HepG2 (cell line): Measurements from ENCODE around the gene FAM193A. TPM values are rescaled to one million over a fixed set of nuclear protein-coding genes. Genes with fewer than 3 reads are reported as not detected.

Experiments
- ATAC-seq: fragments of 200-7000 bp; cut with Tn5 transposase; 3 replicates; pipeline ENCODE4 v1.9.1; 2020; ENCODE audit warnings: mild to moderate bottlenecking, moderate library complexity
- BruUV-seq: library from RNA; stranded (reverse); fragments of 400-500 nt; replicated peaks from 2 replicates; lab custom pipeline; 2021; lab: Mats Ljungman, UMichigan
- CTCF ChIA-PET: fragments of 300-600 bp; formaldehyde crosslinking; extraction: SDS; loops from one replicate; lab custom pipeline; 2021; ENCODE audit warnings: low total read pairs, inconsistent platforms, low intra/inter-chr PET ratio; lab: Yijun Ruan, JAX
- POLR2A ChIA-PET: fragments of 350-600 bp; sonication (Branson Sonifier 250); formaldehyde crosslinking; loops from one replicate; lab custom pipeline; 2020; ENCODE audit warnings: antibody characterized with exemption, inconsistent platforms; lab: Yijun Ruan, JAX
- DNase-seq: peaks from one replicate; pipeline ENCODE4 v3.0.0-alpha.2; 2015; ENCODE audit warnings: low spot score
- FAIRE-seq: peaks from 3 replicates; lab custom pipeline; 2011; peaks lifted over from hg19 to GRCh38; lab: Jason Lieb, UNC
- H2AFZ ChIP-seq: one replicate; pipeline ENCODE4 v1.6.1; 2011; ENCODE audit warnings: low read length, inconsistent platforms
- H3K27ac ChIP-seq: fragments of 300-600 bp; 3 replicates; pipeline ENCODE4 v1.8.0; 2011; ENCODE audit warnings: mixed run types, mild to moderate bottlenecking, mixed read lengths, low read length, inconsistent platforms; ENCODE audit not compliant: insufficient read depth; ENCODE audit errors: extremely low read length
- H3K27me3 ChIP-seq, 2 experiments: fragments of 200-600 bp in 1 of 2; 2 replicates in 1 of 2; 3 replicates in 1 of 2; pipeline versions ENCODE4 v1.6.0 to v1.8.0; 2011; ENCODE audit warnings: low read length in 2 of 2, mild to moderate bottlenecking in 2 of 2, moderate library complexity in 2 of 2, inconsistent platforms in 1 of 2; ENCODE audit not compliant: insufficient read depth in 2 of 2, control insufficient read depth in 1 of 2
- H3K36me3 ChIP-seq, 2 experiments: fragments of 200-600 bp in 1 of 2; replicated peaks in 1 of 2; 2 replicates in 1 of 2; 3 replicates in 1 of 2; pipeline versions ENCODE4 v1.5.1 to v1.8.0; 2011; ENCODE audit warnings: low read length in 2 of 2, inconsistent platforms in 1 of 2; ENCODE audit not compliant: insufficient read depth in 2 of 2, control insufficient read depth in 1 of 2
- H3K4me1 ChIP-seq: 2 replicates; pipeline ENCODE4 v1.5.1; 2012; ENCODE audit warnings: low read length, inconsistent platforms; ENCODE audit not compliant: insufficient read depth
- H3K4me2 ChIP-seq: 2 replicates; pipeline ENCODE4 v1.6.0; 2011; ENCODE audit warnings: low read depth, low read length, inconsistent platforms
- H3K4me3 ChIP-seq, 3 experiments: fragments of 200-600 bp in 1 of 3; sonication (generic), shearing (Covaris generic) in 1 of 3; replicated peaks in 1 of 3; 2 replicates each; pipeline ENCODE4 v1.5.1; 2011 to 2016; ENCODE audit warnings: low read length in 3 of 3, inconsistent platforms in 2 of 3, low read depth in 2 of 3, mild to moderate bottlenecking in 2 of 3, control low read depth in 1 of 3, mixed read lengths in 1 of 3; ENCODE audit not compliant: insufficient read depth in 1 of 3
- H3K79me2 ChIP-seq: one replicate; pipeline ENCODE4 v1.6.1; 2011; ENCODE audit warnings: low read length, inconsistent platforms; ENCODE audit not compliant: insufficient read depth
- H3K9ac ChIP-seq: 2 replicates; pipeline ENCODE4 v1.6.0; 2011; ENCODE audit warnings: mild to moderate bottlenecking, low read depth, low read length, inconsistent platforms; ENCODE audit not compliant: insufficient read depth
- H3K9me3 ChIP-seq: 2 replicates; pipeline ENCODE4 v1.5.1; 2012; ENCODE audit warnings: mild to moderate bottlenecking, low read length
- H4K20me1 ChIP-seq: 2 replicates; pipeline ENCODE4 v1.6.0; 2011; ENCODE audit warnings: inconsistent platforms, mild to moderate bottlenecking, low read length, moderate library complexity; ENCODE audit not compliant: insufficient read depth
- CCDC6 ChIP-seq: sonication (generic); formaldehyde crosslinking; IDR thresholded peaks from 2 replicates; pipeline ENCODE4 v1.8.1; 2022; ENCODE audit warnings: mild to moderate bottlenecking, missing genetic modification reagents, moderate library complexity
- XRCC5 ChIP-seq: fragments of 200-400 bp; formaldehyde crosslinking; optimal IDR thresholded peaks from 2 replicates; pipeline ENCODE3; 2017; ENCODE audit warnings: mild to moderate bottlenecking, low read length
- ZBTB21 ChIP-seq: sonication (generic); formaldehyde crosslinking; IDR thresholded peaks from 2 replicates; pipeline ENCODE4 v1.4.0; 2020; ENCODE audit warnings: missing genetic modification reagents
- ZNF121 ChIP-seq: sonication (generic); formaldehyde crosslinking; IDR thresholded peaks from 2 replicates; pipeline ENCODE4 v1.5.0; 2020; ENCODE audit warnings: mild to moderate bottlenecking, missing genetic modification reagents
- ZNF180 ChIP-seq: sonication (generic); formaldehyde crosslinking; IDR thresholded peaks from 2 replicates; pipeline ENCODE4 v1.4.0; 2020; ENCODE audit warnings: low read depth, missing genetic modification reagents, borderline replicate concordance
- ZNF331 ChIP-seq: sonication (generic); formaldehyde crosslinking; IDR thresholded peaks from 2 replicates; pipeline ENCODE4 v1.4.0; 2020; ENCODE audit warnings: missing genetic modification reagents
- ZNF672 ChIP-seq: sonication (generic); formaldehyde crosslinking; IDR thresholded peaks from 2 replicates; pipeline ENCODE4 v1.8.1; 2022; ENCODE audit warnings: missing genetic modification reagents
- WGBS: methylation state at CpG from one replicate; pipeline ENCODE4 v1.1.6; 2017; ENCODE audit warnings: low lambda C conversion rate; 5-methylcytosine and 5-hydroxymethylcytosine counted together
- in situ Hi-C: cut with HindIII; loops from 2 replicates; pipeline ENCODE4 v1.10.0; 2017; ENCODE audit warnings: low pct_unique_long_range_greater_than_20kb; ENCODE audit not compliant: extremely low pct_ligation_motif_present
- intact Hi-C: fragments of 100-400 bp; cut with micrococcal nuclease; formaldehyde crosslinking; loops from one replicate; pipeline ENCODE4 v1.10.0; 2022; ENCODE audit not compliant: unreplicated experiment
- polyA plus RNA-seq, 8 experiments: library from polyadenylated mRNA; depleted of rRNA in 3 of 8; stranded (reverse) in 7 of 8; unstranded in 1 of 8; fragments of >200 nt; fragmentation: Illumina TruSeq in 4 of 8; extraction: Trizol in 4 of 8; gene quantifications; 2 replicates each; pipeline versions ENCODE4 v1.2.1 to v1.2.3, GENCODE V29; 2011 to 2016; ENCODE audit warnings: low read depth in 4 of 8, missing spikeins in 1 of 8, mixed read lengths in 1 of 8; ENCODE audit not compliant: insufficient read depth in 1 of 8
- total RNA-seq, 5 experiments: library from RNA; depleted of rRNA; stranded (reverse); fragments of >200 nt; fragmentation: Illumina TruSeq; extraction: Trizol; gene quantifications; 2 replicates each; pipeline ENCODE4 v1.2.3, GENCODE V29; 2016; ENCODE audit warnings: low read depth in 1 of 5

FAM193A gene
- total and polyA plus RNA-seq, 2 of the 13 experiments (the other 11 are each of a cell fraction or from before 2014, with no cell fraction given): 5.7 to 8.7 TPM

GRCh38 chr4:2599304-2599654, 62.8 kb downstream of the FAM193A start:
- Histone ChIP-seq H3K4me2 (no peak overlapping the region), H3K4me1 (peaks cover 62% of the 10 kb centered on the region), H3K9ac (no peak overlapping the region), H4K20me1 (peaks cover 41% of the 10 kb centered on the region), H3K79me2 (peaks cover 76% of the 10 kb centered on the region), H3K4me3 (no peak overlapping the region), H3K9me3 (no peaks in the 10 kb centered on the region), H2AFZ (no peak overlapping the region), H3K36me3 (peaks cover 6 to 36% of the 10 kb centered on the region in 2 experiments; a peak in 4 of 5 replicates), H3K27ac (no peak overlapping the region), H3K27me3 (no peaks in the 10 kb centered on the region)
- ChIA-PET POLR2A (no interaction called here), CTCF (no interaction called here)
- no peak for FAIRE-seq
- intact Hi-C loops: loop anchor here (10.0 kb wide), 1 partner anchor 54 kb away; no protein-coding TSS in a partner anchor
- TF ChIP-seq ZNF331 (CRISPR knock-in tag) (peak; percentile 81), ZBTB21 (CRISPR knock-in tag) (no peak)
- 84% methylated on average over 6 of the region's 6 CpGs for WGBS
- in situ Hi-C loops: no loop called here
- DNase-seq: no peak
- ATAC-seq: peak; percentile 41; the same call in 2 of the 3 replicates
- BruUV-seq: no TSS peak

- Histone ChIP-seq H3K4me3 (no peak overlapping the region), H3K4me2 (no peak overlapping the region), H3K4me1 (peaks cover 47% of the 10 kb centered on the region), H3K9ac (no peak overlapping the region), H4K20me1 (peaks cover 37% of the 10 kb centered on the region), H3K79me2 (peaks cover 73% of the 10 kb centered on the region), H3K27ac (no peak overlapping the region), H3K36me3 (peaks cover 6 to 39% of the 10 kb centered on the region in 2 experiments; a peak in 4 of 5 replicates), H3K27me3 (no peaks in the 10 kb centered on the region), H2AFZ (no peak overlapping the region), H3K9me3 (no peaks in the 10 kb centered on the region)
- BruUV-seq: no TSS peak
- DNase-seq (no peak), FAIRE-seq (no peak), ATAC-seq (no peak)
- ChIA-PET CTCF (no interaction called here), POLR2A (no interaction called here)
- TF ChIP-seq ZNF180 (CRISPR knock-in tag) (no peak), ZNF672 (CRISPR knock-in tag) (no peak), ZNF121 (CRISPR knock-in tag) (peak; percentile 45; the same call in 1 of the 2 replicates), XRCC5 (no peak), CCDC6 (CRISPR knock-in tag) (no peak)
- intact Hi-C loops (no loop called here), in situ Hi-C loops (no loop called here)
- WGBS: 98% methylated on average over 6 of the region's 6 CpGs
Observed at GRCh38 chr4:2600878-2601277, 64.4 kb downstream of the FAM193A start.
